GM23338 (cell line): ENCODE measurements around the gene SASH1. TPM values are rescaled to one million over a fixed set of nuclear protein-coding genes. Genes with fewer than 3 reads are reported as not detected.

Source experiments
- ATAC-seq: fragments of 200-7000 bp; cut with Tn5 transposase; 3 replicates; pipeline ENCODE4 v1.9.1; 2020
- DNase-seq: peaks from one replicate; pipeline ENCODE4 v3.0.0-alpha.2; 2015; ENCODE audit warnings: low spot score
- H2AFZ ChIP-seq: fragments of 200-600 bp; sonication (generic); 2 replicates; pipeline ENCODE4 v1.8.0; 2016; ENCODE audit warnings: antibody characterized with exemption, mild to moderate bottlenecking, moderate library complexity
- H3F3A ChIP-seq: fragments of 200-600 bp; sonication (generic); replicated peaks from 2 replicates; pipeline ENCODE4 v1.8.0; 2017; ENCODE audit warnings: antibody characterized with exemption, mixed run types, low read depth
- H3K27ac ChIP-seq: fragments of 200-600 bp; sonication (generic); 2 replicates; pipeline ENCODE4 v1.6.1; 2016; ENCODE audit warnings: low read depth
- H3K27me3 ChIP-seq: fragments of 200-600 bp; sonication (generic); 2 replicates; pipeline ENCODE4 v1.8.0; 2016; ENCODE audit warnings: mild to moderate bottlenecking, mixed run types, moderate library complexity; ENCODE audit not compliant: insufficient read depth
- H3K36me3 ChIP-seq: fragments of 200-600 bp; sonication (generic); 2 replicates; pipeline ENCODE4 v1.8.0; 2016; ENCODE audit warnings: mild to moderate bottlenecking; ENCODE audit not compliant: insufficient read depth
- H3K4me1 ChIP-seq: fragments of 200-600 bp; sonication (generic); 2 replicates; pipeline ENCODE4 v1.8.0; 2016; ENCODE audit warnings: mild to moderate bottlenecking, moderate library complexity; ENCODE audit not compliant: insufficient read depth
- H3K4me2 ChIP-seq: fragments of 200-600 bp; sonication (generic); 2 replicates; pipeline ENCODE4 v1.7.1; 2017; ENCODE audit warnings: mixed run types
- H3K4me3 ChIP-seq: fragments of 200-600 bp; sonication (generic); 2 replicates; pipeline ENCODE4 v1.6.1; 2016; ENCODE audit warnings: mixed run types
- H3K79me2 ChIP-seq: fragments of 200-600 bp; sonication (generic); replicated peaks from 2 replicates; pipeline ENCODE4 v1.8.0; 2017; ENCODE audit warnings: mild to moderate bottlenecking; ENCODE audit not compliant: insufficient read depth
- H3K9me2 ChIP-seq: fragments of 200-600 bp; sonication (generic); 2 replicates; pipeline ENCODE4 v1.8.0; 2017; ENCODE audit not compliant: insufficient read depth
- H4K20me1 ChIP-seq: fragments of 200-600 bp; sonication (generic); replicated peaks from 2 replicates; pipeline ENCODE4 v1.8.0; 2017; ENCODE audit warnings: mild to moderate bottlenecking; ENCODE audit not compliant: insufficient read depth
- H3K27ac Mint-ChIP-seq: 2 replicates; pipeline ENCODE4 v1.8.0; 2020; ENCODE audit warnings: inconsistent platforms, mild to moderate bottlenecking, moderate library complexity, mixed read lengths
- H3K27me3 Mint-ChIP-seq: 3 replicates; pipeline ENCODE4 v1.8.0; 2022; ENCODE audit warnings: low read depth, mild to moderate bottlenecking, moderate library complexity, mixed read lengths, inconsistent platforms; ENCODE audit not compliant: insufficient read depth, poor library complexity
- H3K36me3 Mint-ChIP-seq: 3 replicates; pipeline ENCODE4 v1.8.0; 2021; ENCODE audit warnings: low read depth, mild to moderate bottlenecking, inconsistent platforms, moderate library complexity, mixed read lengths
- H3K4me1 Mint-ChIP-seq: 3 replicates; pipeline ENCODE4 v1.8.0; 2020; ENCODE audit warnings: mild to moderate bottlenecking, inconsistent platforms, mixed read lengths
- H3K4me3 Mint-ChIP-seq: 3 replicates; pipeline ENCODE4 v1.8.0; 2021; ENCODE audit warnings: moderate library complexity, mild to moderate bottlenecking, inconsistent platforms, mixed read lengths
- H3K9me3 Mint-ChIP-seq: 3 replicates; pipeline ENCODE4 v1.8.0; 2020; ENCODE audit warnings: moderate library complexity, mild to moderate bottlenecking, inconsistent platforms, mixed read lengths
- CREB1 ChIP-seq: fragments of 250-450 bp; sonication (Bioruptor Pico); IDR thresholded peaks from 2 replicates; pipeline ENCODE4 v1.5.0; 2020; ENCODE audit warnings: low read depth, mild to moderate bottlenecking, moderate library complexity
- CTCF ChIP-seq, 2 experiments: fragments of 200-600 bp in 1 of 2; sonication (generic) in 1 of 2; conservative IDR thresholded peaks; 2 replicates each; pipeline versions ENCODE4 v1.5.1 to v1.6.1; 2016 to 2017; ENCODE audit warnings: antibody characterized with exemption in 2 of 2, low read depth in 2 of 2, mild to moderate bottlenecking in 2 of 2, moderate library complexity in 1 of 2
- ETS1 ChIP-seq: IDR thresholded peaks from 2 replicates; pipeline ENCODE4 v1.6.1; 2016; ENCODE audit warnings: antibody characterized with exemption
- EZH2 ChIP-seq: fragments of 200-600 bp; sonication (generic); IDR thresholded peaks from one replicate; pipeline ENCODE4 v1.8.0; 2017; ENCODE audit warnings: antibody characterized with exemption, mild to moderate bottlenecking, low read depth; ENCODE audit not compliant: unreplicated experiment
- JUNB ChIP-seq: IDR thresholded peaks from one replicate; pipeline ENCODE4 v1.6.1; 2016; ENCODE audit warnings: antibody characterized with exemption; ENCODE audit not compliant: unreplicated experiment
- POLR2AphosphoS5 ChIP-seq: IDR thresholded peaks from 2 replicates; pipeline ENCODE4 v1.6.1; 2016; ENCODE audit warnings: antibody characterized with exemption, low read depth
- ZNF114 ChIP-seq: fragments of 250-450 bp; sonication (Bioruptor Pico); IDR thresholded peaks from 2 replicates; pipeline ENCODE4 v1.5.0; 2020; ENCODE audit warnings: mild to moderate bottlenecking, moderate library complexity
- polyA plus RNA-seq: library from polyadenylated mRNA; unstranded; fragments of >200 nt; fragmentation: Nextera tagmentation; extraction: Ambion mirVana; gene quantifications from 2 replicates; pipeline ENCODE4 v1.2.1, GENCODE V29; 2016
- total RNA-seq: library from RNA; depleted of rRNA; stranded (reverse); fragments of >200 nt; shearing (Covaris generic); gene quantifications from 2 replicates; pipeline ENCODE4 v1.2.3, GENCODE V29; 2014
- TF ChIP-seq, protein P1 (sequence below): IDR thresholded peaks from one replicate; pipeline ENCODE4 v1.6.1; 2018; ENCODE audit warnings: antibody characterized with exemption; ENCODE audit not compliant: unreplicated experiment
- TF ChIP-seq, protein P2 (sequence below): fragments of 250-450 bp; sonication (Bioruptor Pico); IDR thresholded peaks from 2 replicates; pipeline ENCODE4 v1.5.0; 2020; ENCODE audit warnings: mild to moderate bottlenecking, moderate library complexity

The SASH1 gene
- total and polyA plus RNA-seq, 2 experiments from 2014 or later = 8.2 to 30.2 TPM

- H3K4me2 ChIP-seq = no peak overlapping the region
- H3K9me2 ChIP-seq = no peaks in the 10 kb centered on the region
- no peaks in the 10 kb centered on the region for H3K36me3 ChIP-seq
- H4K20me1 ChIP-seq = peaks cover 3% of the 10 kb centered on the region; the same call in 1 of the 2 replicates
- H3K27me3 ChIP-seq = no peaks in the 10 kb centered on the region
- TF ChIP-seq JUNB (no peak), POLR2AphosphoS5 (no peak), EZH2 (no peak), ETS1 (no peak), ZNF114 (CRISPR knock-in tag) (no peak), CREB1 (no peak), CTCF (conservative IDR thresholded peaks at IDR 0.05; ENCODE audit: low read depth in 2 of 2) (no peak)
- TF ChIP-seq, protein P1, sequence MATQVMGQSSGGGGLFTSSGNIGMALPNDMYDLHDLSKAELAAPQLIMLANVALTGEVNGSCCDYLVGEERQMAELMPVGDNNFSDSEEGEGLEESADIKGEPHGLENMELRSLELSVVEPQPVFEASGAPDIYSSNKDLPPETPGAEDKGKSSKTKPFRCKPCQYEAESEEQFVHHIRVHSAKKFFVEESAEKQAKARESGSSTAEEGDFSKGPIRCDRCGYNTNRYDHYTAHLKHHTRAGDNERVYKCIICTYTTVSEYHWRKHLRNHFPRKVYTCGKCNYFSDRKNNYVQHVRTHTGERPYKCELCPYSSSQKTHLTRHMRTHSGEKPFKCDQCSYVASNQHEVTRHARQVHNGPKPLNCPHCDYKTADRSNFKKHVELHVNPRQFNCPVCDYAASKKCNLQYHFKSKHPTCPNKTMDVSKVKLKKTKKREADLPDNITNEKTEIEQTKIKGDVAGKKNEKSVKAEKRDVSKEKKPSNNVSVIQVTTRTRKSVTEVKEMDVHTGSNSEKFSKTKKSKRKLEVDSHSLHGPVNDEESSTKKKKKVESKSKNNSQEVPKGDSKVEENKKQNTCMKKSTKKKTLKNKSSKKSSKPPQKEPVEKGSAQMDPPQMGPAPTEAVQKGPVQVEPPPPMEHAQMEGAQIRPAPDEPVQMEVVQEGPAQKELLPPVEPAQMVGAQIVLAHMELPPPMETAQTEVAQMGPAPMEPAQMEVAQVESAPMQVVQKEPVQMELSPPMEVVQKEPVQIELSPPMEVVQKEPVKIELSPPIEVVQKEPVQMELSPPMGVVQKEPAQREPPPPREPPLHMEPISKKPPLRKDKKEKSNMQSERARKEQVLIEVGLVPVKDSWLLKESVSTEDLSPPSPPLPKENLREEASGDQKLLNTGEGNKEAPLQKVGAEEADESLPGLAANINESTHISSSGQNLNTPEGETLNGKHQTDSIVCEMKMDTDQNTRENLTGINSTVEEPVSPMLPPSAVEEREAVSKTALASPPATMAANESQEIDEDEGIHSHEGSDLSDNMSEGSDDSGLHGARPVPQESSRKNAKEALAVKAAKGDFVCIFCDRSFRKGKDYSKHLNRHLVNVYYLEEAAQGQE = no peak
- TF ChIP-seq, protein P2, sequence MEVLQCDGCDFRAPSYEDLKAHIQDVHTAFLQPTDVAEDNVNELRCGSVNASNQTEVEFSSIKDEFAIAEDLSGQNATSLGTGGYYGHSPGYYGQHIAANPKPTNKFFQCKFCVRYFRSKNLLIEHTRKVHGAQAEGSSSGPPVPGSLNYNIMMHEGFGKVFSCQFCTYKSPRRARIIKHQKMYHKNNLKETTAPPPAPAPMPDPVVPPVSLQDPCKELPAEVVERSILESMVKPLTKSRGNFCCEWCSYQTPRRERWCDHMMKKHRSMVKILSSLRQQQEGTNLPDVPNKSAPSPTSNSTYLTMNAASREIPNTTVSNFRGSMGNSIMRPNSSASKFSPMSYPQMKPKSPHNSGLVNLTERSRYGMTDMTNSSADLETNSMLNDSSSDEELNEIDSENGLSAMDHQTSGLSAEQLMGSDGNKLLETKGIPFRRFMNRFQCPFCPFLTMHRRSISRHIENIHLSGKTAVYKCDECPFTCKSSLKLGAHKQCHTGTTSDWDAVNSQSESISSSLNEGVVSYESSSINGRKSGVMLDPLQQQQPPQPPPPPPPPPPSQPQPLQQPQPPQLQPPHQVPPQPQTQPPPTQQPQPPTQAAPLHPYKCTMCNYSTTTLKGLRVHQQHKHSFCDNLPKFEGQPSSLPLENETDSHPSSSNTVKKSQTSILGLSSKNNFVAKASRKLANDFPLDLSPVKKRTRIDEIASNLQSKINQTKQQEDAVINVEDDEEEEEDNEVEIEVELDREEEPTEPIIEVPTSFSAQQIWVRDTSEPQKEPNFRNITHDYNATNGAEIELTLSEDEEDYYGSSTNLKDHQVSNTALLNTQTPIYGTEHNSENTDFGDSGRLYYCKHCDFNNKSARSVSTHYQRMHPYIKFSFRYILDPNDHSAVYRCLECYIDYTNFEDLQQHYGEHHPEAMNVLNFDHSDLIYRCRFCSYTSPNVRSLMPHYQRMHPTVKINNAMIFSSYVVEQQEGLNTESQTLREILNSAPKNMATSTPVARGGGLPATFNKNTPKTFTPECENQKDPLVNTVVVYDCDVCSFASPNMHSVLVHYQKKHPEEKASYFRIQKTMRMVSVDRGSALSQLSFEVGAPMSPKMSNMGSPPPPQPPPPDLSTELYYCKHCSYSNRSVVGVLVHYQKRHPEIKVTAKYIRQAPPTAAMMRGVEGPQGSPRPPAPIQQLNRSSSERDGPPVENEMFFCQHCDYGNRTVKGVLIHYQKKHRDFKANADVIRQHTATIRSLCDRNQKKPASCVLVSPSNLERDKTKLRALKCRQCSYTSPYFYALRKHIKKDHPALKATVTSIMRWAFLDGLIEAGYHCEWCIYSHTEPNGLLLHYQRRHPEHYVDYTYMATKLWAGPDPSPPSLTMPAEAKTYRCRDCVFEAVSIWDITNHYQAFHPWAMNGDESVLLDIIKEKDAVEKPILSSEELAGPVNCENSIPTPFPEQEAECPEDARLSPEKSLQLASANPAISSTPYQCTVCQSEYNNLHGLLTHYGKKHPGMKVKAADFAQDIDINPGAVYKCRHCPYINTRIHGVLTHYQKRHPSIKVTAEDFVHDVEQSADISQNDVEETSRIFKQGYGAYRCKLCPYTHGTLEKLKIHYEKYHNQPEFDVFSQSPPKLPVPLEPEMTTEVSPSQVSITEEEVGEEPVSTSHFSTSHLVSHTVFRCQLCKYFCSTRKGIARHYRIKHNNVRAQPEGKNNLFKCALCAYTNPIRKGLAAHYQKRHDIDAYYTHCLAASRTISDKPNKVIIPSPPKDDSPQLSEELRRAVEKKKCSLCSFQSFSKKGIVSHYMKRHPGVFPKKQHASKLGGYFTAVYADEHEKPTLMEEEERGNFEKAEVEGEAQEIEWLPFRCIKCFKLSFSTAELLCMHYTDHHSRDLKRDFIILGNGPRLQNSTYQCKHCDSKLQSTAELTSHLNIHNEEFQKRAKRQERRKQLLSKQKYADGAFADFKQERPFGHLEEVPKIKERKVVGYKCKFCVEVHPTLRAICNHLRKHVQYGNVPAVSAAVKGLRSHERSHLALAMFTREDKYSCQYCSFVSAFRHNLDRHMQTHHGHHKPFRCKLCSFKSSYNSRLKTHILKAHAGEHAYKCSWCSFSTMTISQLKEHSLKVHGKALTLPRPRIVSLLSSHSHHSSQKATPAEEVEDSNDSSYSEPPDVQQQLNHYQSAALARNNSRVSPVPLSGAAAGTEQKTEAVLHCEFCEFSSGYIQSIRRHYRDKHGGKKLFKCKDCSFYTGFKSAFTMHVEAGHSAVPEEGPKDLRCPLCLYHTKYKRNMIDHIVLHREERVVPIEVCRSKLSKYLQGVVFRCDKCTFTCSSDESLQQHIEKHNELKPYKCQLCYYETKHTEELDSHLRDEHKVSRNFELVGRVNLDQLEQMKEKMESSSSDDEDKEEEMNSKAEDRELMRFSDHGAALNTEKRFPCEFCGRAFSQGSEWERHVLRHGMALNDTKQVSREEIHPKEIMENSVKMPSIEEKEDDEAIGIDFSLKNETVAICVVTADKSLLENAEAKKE (CRISPR knock-in tag) = no peak
- no peaks in the 10 kb centered on the region for H3F3A ChIP-seq
- H3K27ac Mint-ChIP-seq = no peak overlapping the region
- H3K27me3 Mint-ChIP-seq = peaks cover 1% of the 10 kb centered on the region
- DNase-seq (no peak), ATAC-seq (no peak)
- H3K27ac ChIP-seq = no peak overlapping the region
- no peak overlapping the region for H3K4me3 ChIP-seq
- peaks cover 4% of the 10 kb centered on the region for H3K4me1 ChIP-seq
- H3K36me3 Mint-ChIP-seq = peaks cover 13% of the 10 kb centered on the region; the same call in 1 of the 3 replicates
- H3K4me3 Mint-ChIP-seq = no peak overlapping the region
- H3K79me2 ChIP-seq = peaks cover 10% of the 10 kb centered on the region
- H3K4me1 Mint-ChIP-seq = peaks cover 15% of the 10 kb centered on the region; the same call in 2 of the 3 replicates
- no peaks in the 10 kb centered on the region for H3K9me3 Mint-ChIP-seq
- H2AFZ ChIP-seq = no peak overlapping the region
These were observed 56.0 kb downstream of the SASH1 start for GRCh38 chr6:148398678-148399077.
